Amygdala (tissue), 56 donors: Measurements from ENCODE around the gene CPNE1.
A peak's percentile ranks its signal among the peaks of the same experiment; 100 is the strongest.
"Not testable (repeated sequence)": the region's sequence is repeated elsewhere in the genome, so short reads cannot be mapped to it uniquely, and the experiment has no call there.

Source experiments
- DNase-seq, 56 donors: peaks; one replicate each; lab custom pipeline; 2025; lab: John Stamatoyannopoulos, UW

CPNE1 gene

DNA sequence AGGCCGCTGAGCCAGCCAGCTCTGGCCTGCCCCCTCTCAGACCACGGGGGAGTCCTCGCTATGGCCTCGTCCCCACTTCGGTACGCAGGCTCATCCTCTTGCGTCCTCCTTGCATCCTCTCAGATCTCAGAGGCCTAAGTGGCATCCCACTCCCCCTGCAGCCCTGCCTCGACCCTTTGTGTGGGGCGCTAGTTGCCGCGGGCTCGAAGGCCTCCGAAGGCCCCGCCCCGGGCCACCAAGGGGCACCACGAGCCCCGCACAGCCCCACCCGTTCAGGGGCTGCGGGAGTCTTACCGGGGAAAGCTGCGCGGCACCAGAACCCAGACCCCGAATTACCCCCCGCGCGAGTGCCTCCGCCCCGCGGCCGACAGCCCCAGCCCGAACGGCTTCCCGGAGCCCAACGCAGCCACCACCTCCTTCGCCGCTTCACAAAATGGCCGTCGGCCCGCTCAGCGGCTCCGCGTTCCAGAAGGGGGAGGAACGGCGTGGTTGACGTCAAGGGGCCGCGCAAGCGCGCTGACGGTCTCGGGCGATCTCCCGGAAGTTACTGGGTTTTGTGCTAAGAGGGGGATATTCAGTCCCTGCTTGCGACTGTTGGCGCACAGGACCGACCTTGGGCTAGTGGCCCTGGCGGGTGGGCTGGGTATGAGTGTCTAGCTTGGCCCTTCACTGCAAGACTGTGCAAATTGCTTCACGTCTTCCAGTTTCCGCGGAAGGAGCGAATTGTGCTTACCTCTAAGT, at the start of gene CPNE1, which contains the start of gene RBM12:
CPNE1 (minus strand) TSS at position 435 of the 741 bp plus-strand sequence. CDS start 31,977 bp downstream, outside the sequence.
RBM12 (minus strand) TSS at position 435 of the 741 bp plus-strand sequence. CDS start 9,578 bp downstream, outside the sequence.
- DNase-seq, result peak; percentile 64 to 95 (median 88)

DNA sequence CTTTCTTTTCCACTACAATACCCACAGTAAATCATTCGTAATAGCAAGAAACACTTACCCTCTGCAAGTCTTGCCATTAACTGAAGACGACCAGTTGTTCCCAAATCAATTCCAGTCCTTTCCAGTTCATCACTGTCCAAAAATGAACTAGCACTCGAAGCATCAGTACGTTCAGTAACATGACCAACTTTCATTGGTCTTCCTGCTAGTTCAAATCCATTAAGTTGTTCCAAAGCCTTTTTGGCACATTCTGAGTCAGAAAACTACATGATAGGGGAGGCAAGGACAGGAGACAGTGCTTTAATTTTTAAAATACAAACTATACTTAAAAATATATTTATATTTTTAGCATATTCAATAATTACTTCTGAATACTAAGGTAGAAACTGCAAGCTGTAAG, 49.4 kb upstream of the CPNE1 start:
- DNase-seq, result no peak

DNA sequence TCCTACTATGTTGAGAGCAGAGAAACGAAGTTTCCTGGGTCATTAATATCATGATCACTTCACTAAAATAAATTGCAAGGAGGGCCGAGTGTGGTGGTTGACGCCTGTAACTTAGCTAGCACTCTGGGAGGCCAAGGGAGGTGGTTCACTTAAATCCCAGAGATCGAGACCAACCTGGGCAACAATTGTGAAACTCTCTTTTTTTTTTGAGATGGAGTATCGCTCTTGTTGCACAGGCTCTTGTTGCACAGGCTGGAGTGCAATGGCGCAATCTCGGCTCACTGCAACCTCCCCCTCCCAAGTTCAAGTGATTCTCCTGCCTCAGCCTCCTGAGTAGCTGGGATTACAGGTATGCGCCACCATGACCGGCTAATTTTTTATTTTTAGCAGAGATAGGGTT, 48.4 kb upstream of the CPNE1 start:
- DNase-seq, result not testable (repeated sequence)

DNA sequence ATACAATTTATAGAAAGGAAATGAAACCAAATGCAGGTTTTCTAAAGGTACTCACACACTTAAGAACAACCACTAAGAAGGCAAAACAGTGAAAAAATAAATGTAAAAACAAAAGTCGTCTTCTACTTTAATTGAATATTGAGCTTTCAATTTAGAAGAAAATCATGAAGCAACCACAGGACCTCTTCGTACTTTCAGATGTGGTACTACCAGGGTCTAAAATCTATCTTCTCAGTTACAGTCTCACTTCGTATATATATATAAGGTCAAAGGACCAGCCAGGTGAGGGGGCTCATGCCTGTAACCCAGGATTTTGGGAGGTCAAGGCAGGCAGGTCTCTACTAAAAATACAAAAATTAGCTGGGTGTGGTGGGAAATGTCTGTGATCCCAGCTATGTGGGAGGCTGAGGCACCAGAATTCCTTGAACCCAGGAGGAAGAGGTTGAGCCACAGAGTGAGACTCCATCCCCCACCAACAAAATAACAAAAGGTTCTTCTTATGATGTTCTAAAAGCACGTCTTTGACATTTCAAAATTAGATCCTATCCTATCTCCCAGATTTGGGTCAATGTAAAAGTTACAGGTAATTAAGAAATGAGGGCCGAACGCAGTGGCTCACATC, 47.0 kb upstream of the CPNE1 start:
- DNase-seq, result no peak

- DNase-seq, result no peak
Observed at GRCh38 chr20:35710884-35711587, 46.3 kb upstream of the CPNE1 start.

DNA sequence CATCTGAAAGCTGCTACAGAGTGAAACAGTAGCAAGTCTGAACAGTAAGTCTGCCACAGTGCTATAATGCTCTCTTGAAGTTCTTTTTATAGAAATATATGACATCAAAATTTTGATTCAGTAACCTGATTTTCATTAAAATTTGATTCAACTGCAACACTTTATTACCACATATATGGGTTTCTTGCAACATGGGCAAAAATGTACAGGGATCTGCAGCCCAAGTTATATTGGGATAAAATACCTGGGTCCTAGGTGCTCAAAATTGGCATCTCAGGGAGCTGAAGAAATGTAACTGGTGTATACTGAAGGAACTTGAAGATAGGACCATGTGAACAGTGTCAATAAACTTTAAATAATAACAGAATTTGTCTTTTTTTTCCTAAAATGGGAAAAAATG, 45.3 kb upstream of the CPNE1 start:
- DNase-seq, result no peak

DNA sequence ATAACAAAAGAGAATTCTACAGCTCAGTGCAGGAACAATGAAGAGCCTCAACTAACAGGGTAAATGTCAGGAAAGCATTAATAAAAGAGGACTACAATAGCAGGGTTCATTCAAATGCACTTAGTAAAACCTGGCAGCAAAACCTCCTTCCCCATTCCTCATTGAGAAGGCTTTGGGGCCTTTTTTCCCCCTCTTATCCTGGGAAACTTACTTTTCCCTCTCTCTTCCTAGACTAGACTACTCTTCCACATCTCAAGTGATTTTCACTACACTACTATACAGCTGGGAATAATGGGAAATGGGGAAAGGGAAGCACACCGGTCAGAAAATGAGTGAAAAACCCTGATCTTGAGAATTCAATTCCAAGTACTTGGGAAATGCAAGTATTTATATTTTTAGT, 44.6 kb upstream of the CPNE1 start:
- no peak for DNase-seq

DNA sequence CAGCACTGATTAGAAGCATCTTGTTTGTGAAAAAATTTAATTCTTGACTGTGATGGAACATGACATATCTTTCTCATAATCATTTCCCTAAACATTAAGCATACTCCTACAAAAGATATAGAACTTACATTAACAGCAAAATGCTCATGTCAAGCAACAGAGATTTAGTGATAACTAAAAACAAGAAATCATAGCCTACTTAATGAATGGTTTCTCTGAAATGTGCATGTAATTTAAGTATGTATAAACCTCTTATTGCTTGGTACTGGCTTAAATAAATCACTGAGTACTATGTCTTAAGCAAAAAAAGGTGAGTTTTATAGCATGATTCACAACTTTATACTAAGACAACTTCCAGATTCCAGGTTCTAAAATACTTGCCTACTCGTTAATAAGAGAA, 43.8 kb upstream of the CPNE1 start:
- no peak for DNase-seq

DNA sequence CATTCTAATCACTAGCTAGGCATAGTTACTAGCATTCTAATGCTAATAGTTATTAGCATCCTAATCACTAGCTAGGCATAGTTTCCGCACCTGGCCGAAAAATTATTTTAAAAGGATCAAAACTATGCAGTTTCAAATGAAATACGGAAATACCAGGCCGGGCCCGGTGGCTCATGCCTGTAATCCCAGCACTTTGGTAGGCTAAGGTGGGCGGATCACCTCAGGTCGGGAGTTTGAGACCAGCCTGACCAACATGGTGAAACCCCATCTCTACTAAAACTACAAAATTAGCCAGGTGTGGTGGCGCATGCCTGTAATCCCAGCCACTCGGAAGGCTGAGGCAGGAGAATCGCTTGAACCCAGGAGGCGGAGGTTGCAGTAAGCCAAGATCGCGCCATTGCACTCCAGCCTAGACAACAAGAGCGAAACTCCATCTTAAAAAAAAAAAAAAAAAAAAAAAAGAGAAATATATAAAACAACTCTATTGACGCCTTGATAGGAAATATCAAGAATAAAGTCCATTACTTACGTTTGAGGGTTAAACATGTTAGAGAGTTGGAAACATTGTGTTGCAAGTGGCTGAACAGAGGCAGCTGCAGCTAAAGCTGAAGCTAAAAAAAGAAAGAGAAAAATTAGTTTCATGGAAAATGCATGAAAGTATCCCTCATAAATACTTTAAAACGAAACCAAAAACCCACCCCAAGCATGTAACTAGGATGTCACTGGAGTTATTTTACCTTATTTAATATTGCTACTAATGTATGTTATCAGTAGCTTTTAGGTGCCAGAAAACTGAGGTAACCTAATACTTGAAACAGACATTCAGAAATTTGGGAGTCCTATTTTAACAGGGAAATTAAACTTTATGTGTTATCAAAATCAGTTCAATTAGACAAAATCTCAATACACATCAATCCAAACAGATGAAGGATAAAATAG, 42.2 kb upstream of the CPNE1 start:
- not testable (repeated sequence) for DNase-seq

DNA sequence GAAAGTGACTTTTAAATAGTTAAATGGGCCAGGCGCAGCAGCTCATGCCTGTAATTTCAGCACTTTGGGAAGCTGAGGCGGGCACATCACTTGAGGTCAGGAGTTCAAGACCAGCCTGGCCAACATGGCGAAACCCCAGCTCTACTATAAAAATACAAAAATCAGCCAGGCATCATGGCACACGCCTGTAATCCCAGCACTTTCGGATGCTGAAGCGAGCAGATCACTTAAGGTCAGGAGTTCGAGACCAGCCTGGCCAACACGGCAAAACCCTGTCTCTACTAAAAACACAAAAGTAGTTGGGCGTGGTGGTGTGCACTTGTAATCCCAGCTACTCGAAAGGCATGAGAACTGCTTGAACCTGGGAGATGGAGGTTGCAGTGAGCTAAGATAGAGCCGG, 41.2 kb upstream of the CPNE1 start:
- not testable (repeated sequence) for DNase-seq

- DNase-seq, result no peak
Observed at GRCh38 chr20:35704514-35705261, 40.0 kb upstream of the CPNE1 start.

GRCh38 chr20:35702824-35703695, 38.4 kb upstream of the CPNE1 start:
- DNase-seq, result no peak

GRCh38 chr20:35702051-35702823, 37.5 kb upstream of the CPNE1 start:
- no peak for DNase-seq

DNA sequence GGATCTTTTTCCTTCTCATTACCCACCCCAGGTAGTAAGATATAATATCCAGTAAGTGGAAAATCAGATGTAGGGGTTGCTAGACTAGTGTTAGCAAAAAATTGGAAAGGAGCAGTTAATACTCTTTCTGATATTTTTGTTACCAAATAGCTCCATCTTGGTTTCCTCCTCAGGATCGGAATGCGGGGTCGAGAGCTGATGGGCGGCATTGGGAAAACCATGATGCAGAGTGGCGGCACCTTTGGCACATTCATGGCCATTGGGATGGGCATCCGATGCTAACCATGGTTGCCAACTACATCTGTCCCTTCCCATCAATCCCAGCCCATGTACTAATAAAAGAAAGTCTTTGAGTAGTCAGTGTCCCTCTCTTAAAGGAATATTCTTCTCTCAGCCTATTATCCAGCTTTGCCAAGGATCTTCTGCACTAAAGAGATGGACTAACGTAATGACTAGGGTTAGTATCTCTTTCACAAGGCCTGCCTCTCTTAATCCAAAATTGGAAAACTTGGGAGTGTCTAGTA, 36.0 kb upstream of the CPNE1 start:
- DNase-seq, result no peak

DNA sequence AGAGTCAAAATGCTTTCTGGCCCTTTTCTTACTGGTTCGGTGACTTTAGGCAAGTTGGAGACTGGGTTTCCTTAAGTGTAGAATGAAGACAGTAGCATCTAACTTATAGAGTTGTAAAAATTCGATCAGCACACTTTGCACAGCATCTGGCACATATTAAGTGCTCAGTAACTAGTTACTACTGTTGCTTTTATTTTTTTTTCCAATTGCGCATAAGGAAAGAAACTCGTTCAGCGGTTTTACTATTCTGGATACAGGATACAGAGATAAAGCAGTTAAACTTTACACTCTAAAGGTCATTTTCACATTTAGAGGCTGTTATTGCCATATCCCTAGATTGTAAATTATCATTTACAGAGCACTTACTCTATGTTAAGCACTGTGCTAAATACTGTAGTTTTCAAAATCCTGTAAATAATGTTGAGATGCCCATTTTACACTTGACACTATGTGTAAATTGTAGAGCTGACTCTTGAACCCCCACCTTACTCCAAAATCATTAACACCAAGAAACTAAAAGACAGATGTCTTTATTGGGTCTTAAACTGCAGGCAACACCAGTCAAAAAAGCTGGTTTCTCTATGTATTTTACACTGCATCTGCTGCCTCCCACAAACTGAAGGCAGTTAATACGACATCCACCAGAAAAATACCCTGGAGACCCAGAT, 35.4 kb upstream of the CPNE1 start:
- DNase-seq, result no peak

GRCh38 chr20:35699127-35699956, 34.6 kb upstream of the CPNE1 start, which contains the start of the genes NFS1 and ROMO1:
TSS of gene NFS1 (minus strand) at chr20:35699352. CDS start at chr20:35699288, 64 bp downstream.
TSS of gene ROMO1 (plus strand) at chr20:35699405. CDS start at chr20:35699633, 228 bp downstream.
- DNase-seq, result peak; percentile 18 to 90 (median 73)
